NCI-H774 (cell line): ENCODE results near the gene ZNF578.
A peak's percentile ranks its signal among the peaks of the same experiment; 100 is the strongest.
"Not testable (repeated sequence)": the region's sequence is repeated elsewhere in the genome, so short reads cannot be mapped to it uniquely, and the experiment has no call there.

ENCODE experiments used
- DNase-seq: peaks from one replicate; lab custom pipeline; 2025; lab: John Stamatoyannopoulos, UW

The ZNF578 gene

GRCh38 chr19:52516191-52516590, 62.8 kb downstream of the ZNF578 start:
- no peak for DNase-seq

DNA sequence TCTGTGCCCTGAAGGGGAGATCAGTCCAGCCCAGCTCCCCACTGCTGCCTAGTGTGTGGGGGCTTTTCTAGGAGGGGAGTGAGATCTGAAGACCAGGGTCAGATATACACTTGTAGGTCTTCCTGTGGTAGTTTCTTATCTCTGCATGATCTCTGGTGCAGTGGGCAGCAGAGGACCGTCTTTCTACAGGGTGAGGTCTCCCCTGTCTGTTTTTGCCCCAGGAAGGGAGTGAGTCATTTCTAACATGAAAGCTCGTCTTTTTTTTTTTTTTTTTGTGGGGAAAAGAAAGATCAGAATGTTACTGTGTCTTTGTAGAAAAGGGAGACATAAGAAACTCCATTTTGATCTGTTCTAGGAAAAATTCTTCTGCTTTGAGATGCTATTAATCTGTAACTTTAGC, 65.3 kb downstream of the ZNF578 start:
- no peak for DNase-seq

DNA sequence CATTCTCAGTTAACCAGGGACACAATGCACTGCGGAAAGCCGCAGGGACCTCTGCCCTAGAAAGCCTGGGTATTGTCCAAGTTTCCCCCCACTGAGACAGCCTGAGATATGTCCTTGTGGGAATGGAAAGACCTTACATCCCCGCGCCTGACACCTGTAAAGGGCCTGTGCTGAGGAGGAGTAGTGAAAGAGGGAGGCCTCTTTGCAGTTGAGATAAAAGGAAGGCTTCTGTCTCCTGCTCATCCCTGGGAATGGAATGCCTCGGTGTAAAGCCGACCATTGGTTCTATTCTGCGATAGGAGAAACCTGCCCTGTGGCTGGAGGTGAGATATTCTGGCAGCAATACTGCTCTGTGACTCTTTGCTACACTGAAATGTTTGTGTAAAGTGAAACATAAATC, 65.8 kb downstream of the ZNF578 start:
- DNase-seq: not testable (repeated sequence)

- no peak for DNase-seq
Measured at GRCh38 chr19:52520013-52520412, 66.7 kb downstream of the ZNF578 start.

GRCh38 chr19:52522551-52522950, 69.2 kb downstream of the ZNF578 start:
- no peak for DNase-seq

DNA sequence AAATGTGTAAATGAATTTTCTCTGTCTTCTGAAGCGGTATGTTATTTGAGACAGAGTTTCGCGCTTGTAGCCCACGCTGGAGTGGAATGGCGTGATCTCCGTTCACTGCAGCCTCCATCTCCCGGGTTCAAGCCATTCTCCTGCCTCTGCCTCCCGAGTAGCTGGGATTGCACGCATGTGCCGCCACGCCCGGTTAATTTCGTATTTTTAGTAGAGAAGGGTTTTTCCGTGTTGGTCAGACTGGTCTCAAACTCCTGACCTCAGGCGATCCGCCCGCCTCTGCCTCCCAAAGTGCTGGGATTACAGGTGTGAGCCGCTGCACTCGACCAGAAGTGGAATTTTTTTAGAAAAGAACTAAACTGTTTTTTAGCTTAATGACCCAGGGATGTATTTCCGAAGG, 70.7 kb downstream of the ZNF578 start:
- DNase-seq: no peak

DNA sequence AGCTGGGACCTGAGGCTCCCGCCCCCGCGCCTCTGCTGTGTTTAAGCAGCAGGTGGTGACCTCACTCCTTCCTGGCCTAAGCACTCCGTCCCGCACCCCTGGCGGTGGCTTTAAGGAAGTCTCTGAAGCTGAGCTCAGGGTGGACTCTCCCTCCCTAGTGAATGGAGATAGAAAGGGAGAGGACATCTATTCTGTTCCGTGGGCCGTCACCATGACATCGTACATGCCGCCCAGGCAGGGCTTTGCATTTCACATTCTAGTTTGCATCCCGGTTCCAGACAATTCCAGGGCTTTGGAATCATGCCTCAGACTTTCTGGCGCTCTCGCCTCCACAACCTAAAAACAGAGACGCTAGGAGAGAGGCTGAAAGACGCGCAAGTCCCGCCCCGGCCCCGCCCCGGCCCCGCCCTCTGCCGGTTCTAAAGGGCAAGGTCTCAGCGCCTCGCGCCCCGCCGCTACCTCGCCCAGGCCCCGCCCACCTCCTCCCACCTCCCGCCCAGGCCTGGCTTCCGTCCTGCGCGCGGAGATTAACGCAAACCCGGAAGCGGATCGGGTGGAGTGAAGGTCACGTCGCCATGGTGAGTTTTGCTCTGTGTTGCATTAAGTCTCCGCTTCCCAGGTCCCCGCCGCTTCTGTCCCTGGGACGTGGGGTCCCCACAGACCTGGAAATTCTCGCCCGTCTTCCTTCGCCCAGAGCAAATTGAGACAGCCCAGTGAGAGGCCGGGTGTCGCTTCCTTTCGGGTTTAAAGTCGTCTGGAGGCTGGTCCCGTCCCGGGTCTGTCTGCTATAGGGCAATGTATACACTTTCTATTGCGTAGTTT, 74.0 kb downstream of the ZNF578 start, which contains the start of gene ZNF808:
Gene ZNF808, plus strand, starts transcription at position 535 of the 822 bp plus-strand sequence. CDS start 15,617 bp downstream, outside the sequence.
- peak; percentile 92 for DNase-seq

GRCh38 chr19:52527956-52528351, 74.6 kb downstream of the ZNF578 start:
- no peak for DNase-seq

DNA sequence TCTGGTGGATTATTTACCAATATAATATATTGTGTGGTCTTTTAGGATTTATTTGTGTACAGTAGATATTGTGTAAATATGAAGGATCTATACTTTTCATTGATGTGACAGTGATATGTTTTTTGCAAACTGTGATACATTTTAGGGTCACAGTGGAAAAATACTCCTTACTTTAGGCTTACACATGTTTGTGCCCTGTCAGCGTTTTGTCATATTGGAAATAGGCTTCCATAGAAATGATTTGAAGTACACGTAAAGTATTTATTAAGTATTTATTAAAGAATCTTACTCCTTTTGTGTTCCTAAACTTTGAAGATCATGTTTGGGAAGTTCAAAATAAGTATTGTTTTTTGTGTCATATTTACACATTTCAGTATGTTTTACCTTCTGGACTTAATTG, 79.1 kb downstream of the ZNF578 start:
- no peak for DNase-seq

- no peak for DNase-seq
Measured at GRCh38 chr19:52533901-52534300, 80.5 kb downstream of the ZNF578 start.

GRCh38 chr19:52535385-52535770, 82.0 kb downstream of the ZNF578 start:
- not testable (repeated sequence) for DNase-seq

DNA sequence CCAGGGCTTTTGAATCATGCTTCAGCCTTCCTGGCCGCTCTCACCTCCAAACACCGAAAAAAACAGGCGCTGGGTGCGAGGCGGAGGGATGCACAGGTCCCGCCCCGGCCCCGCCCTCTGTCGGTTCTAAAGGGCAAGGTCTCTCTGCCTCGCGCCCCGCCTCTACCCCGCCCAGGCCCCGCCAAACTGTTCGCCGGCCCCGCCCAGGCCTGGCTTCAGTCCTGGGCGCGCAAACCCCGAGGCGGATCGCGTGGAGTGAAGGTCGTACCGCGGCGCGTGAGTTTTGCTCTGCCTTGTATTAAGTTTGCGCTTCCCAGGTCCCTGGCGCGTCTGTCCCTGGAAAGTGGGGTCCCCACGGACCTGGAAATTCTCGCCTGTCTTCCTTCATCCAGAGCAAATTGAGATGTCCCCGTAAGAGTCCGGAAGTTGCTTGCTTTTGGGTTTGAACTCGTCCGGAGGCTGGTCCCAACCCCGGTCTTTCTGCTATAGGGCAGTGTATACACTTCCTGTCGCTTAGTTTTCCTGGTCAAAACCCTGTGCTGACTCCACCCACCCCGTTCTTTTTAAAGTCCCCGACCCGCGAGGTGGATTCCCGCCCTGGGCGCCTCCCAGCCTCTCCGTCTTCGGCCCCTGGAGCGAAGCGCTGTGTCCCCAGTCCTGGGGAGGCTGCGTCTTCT, 82.6 kb downstream of the ZNF578 start:
- DNase-seq: no peak

- no peak for DNase-seq
Measured at GRCh38 chr19:52536448-52536800, 83.1 kb downstream of the ZNF578 start.

GRCh38 chr19:52538815-52539214, 85.5 kb downstream of the ZNF578 start:
- not testable (repeated sequence) for DNase-seq

DNA sequence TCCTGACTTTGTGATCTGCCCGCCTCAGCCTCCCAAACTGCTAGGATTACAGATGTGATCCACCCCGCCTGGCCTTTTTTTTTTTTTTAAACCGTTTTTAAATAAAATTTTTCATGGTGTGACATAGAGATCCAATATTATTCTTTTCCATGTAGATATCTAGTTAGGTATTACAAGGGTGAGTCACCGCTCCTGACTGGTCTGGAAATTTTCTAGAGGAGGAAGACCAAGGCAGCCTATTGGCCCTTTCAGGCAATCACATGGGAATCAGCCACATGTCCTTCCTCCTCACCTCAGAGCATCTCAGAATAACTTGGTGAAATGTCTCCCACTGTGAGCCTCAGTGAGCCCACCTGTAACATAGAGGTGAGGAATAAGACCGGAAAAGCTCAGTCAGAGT, 87.8 kb downstream of the ZNF578 start:
- not testable (repeated sequence) for DNase-seq

- DNase-seq: no peak
Measured at GRCh38 chr19:52541608-52542007, 88.3 kb downstream of the ZNF578 start.

GRCh38 chr19:52542541-52542940, 89.2 kb downstream of the ZNF578 start:
- not testable (repeated sequence) for DNase-seq

DNA sequence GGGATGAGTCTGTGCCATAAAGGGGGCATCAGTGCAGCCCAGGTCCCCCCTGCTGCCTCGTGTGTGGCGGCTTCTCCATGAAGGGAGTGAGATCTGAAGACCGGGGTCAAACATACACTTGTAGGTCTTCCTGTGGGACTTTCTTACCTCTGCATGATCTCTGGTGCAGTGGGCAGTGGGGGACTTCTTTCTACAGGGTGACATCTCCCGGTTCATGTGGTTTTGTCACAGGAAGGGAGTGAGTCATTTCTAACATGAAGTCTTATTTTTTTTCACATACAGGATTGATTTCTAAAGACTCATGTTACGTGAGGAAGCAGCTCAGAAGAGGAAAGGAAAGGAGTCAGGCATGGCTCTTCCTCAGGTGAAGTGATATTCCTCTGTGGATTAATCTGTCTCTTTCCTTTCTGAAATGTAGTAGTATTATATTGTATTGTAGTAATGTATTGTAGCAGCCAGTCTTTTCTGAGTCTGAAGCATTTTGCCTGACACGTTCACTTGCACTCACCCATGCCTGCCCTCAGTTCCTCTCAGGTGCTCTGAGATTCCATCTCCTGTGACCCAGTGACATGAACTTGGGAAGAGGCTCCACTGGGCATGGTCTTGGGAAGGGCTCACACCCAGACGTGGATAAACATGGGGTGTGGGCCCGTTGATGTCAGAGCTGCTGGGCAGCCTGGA, 89.8 kb downstream of the ZNF578 start:
- no peak for DNase-seq

DNA sequence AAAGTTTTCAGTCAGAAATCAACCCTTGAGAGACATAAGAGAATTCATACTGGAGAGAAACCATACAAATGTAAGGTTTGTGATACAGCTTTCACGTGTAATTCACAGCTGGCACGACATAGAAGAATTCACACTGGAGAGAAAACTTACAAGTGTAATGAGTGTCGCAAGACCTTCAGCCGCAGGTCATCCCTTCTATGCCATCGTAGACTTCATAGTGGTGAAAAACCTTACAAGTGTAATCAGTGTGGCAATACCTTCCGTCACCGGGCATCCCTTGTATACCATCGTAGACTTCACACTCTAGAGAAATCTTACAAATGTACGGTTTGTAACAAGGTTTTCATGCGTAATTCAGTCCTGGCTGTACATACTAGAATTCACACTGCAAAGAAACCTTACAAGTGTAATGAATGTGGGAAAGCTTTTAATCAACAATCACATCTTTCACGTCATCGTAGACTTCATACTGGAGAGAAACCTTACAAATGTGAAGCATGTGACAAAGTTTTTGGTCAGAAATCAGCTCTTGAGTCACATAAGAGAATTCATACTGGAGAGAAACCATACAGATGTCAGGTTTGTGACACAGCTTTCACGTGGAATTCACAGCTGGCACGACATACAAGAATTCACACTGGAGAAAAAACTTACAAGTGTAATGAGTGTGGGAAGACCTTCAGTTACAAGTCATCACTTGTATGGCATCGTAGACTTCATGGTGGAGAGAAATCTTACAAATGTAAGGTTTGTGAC, 101.0 kb downstream of the ZNF578 start:
- DNase-seq: no peak

DNA sequence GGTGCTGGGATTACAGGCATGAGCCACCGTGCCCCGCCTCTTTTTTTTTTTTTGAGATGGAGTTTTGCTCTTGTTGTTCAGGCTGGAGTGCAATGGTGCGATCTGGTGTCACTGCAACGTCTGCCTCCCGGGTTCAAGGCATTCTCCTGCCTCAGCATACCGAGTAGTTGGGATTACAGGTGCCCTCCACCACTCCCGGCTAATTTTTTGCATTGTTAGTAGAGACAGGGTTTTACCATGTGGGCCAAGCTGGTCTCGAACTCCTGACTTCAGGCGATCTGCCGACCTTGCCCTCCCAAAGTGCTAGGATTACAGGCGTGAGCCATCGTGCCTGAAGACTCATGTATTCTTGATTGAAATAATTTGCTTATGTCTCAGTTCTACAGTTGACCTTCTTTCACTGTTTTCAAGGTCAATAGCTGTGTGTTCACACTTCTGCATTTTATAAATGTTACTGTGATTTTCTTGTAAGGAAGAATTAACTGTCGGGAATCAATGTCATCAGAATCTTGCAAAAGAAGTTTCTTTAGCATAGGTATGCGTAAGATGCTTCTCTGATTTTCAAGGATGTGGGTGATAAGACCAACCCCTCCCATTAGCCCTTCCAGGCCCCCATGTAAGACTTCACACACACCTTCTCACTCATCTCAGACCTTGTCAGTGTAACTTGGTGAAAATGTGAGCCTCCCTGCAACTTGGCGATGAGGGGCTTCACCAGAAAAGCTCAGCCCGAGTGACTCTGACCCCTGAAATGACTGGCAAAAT, 104.1 kb downstream of the ZNF578 start:
- no peak for DNase-seq

DNA sequence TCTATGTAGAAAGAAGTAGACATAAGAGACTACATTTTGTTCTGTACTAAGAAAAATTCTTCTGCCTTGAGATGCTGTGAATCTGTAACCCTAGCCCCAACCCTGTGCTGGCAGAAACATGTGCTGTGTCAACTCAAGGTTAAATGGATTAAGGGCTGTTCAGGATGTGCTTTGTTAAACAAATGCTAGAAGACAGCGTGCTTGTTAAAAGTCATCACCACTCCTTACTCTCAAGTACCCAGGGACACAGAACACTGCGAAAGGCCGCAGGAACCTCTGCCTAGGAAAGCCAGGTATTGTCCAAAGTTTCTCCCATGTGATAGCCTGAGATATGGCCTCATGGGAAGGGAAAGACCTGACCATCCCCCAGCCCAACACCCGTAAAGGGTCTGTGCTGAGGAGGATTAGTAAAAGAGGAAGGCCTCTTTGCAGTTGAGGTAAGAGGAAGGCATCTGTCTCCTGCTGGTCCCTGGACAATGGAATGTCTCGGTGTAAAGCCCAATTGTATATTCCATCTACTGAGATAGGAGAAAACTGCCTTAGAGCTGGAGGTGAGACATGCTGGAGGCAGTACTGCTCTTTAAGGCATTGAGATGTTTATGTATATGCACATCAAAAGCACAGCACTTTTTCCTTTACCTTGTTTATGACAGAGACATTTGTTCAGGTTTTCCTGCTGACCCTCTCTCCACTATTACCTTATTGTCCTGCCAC, 105.5 kb downstream of the ZNF578 start:
- not testable (repeated sequence) for DNase-seq
